Peyer's patch (tissue), 4 donors: ENCODE measurements around the gene ICAM1.

Experiments used
- CTCF ChIP-seq, 6 experiments: fragments of 450-650 bp in 4 of 6; fragments of 200-600 bp in 2 of 6; sonication (generic) in 1 of 6; IDR thresholded peaks; one replicate each; pipeline ENCODE4 v1.5.1; 2017 to 2019; ENCODE audit warnings: antibody characterized with exemption in 6 of 6, mild to moderate bottlenecking in 3 of 6, moderate library complexity in 1 of 6
- POLR2A ChIP-seq, 2 donors: fragments of 450-650 bp; IDR thresholded peaks; one replicate each; pipeline ENCODE4 v1.5.1; 2017; ENCODE audit warnings: antibody characterized with exemption in 2 of 2, mild to moderate bottlenecking in 2 of 2, moderate library complexity in 2 of 2

GRCh38 chr19:10238172-10238783 lies 32.6 kb upstream of the ICAM1 start:
- TF ChIP-seq CTCF (IDR thresholded peaks at IDR 0.05) (no peak), POLR2A (IDR thresholded peaks at IDR 0.05) (no peak)
